H9 (cell line): ENCODE measurements around the gene TK1. TPM values are rescaled to one million over a fixed set of nuclear protein-coding genes. Genes with fewer than 3 reads are reported as not detected.

Source experiments
- DNase-seq: peaks from one replicate; pipeline ENCODE4 v3.0.0-alpha.2; 2017
- H2AFZ ChIP-seq: one replicate; pipeline ENCODE4 v1.6.1; 2013; ENCODE audit warnings: mild to moderate bottlenecking, low read length, control low read depth, moderate library complexity
- H2AK5ac ChIP-seq: 2 replicates; pipeline ENCODE4 v1.6.1; 2013; ENCODE audit warnings: low read length, control low read depth, mixed read lengths; ENCODE audit not compliant: insufficient read length
- H2BK120ac ChIP-seq: one replicate; pipeline ENCODE4 v1.6.1; 2013; ENCODE audit warnings: low read depth, mild to moderate bottlenecking, low read length, control low read depth, inconsistent platforms; ENCODE audit not compliant: poor library complexity, severe bottlenecking
- H2BK12ac ChIP-seq: 2 replicates; pipeline ENCODE4 v1.6.1; 2013; ENCODE audit warnings: low read length, control low read depth, mixed read lengths, low read depth; ENCODE audit not compliant: insufficient read length
- H2BK15ac ChIP-seq: 2 replicates; pipeline ENCODE4 v1.6.1; 2013; ENCODE audit warnings: low read depth, low read length, control low read depth
- H2BK20ac ChIP-seq: one replicate; pipeline ENCODE4 v1.6.1; 2013; ENCODE audit warnings: low read depth, mild to moderate bottlenecking, low read length, control low read depth, inconsistent platforms; ENCODE audit not compliant: poor library complexity, severe bottlenecking
- H2BK5ac ChIP-seq: 2 replicates; pipeline ENCODE4 v1.6.1; 2013; ENCODE audit warnings: low read length, control low read depth, mixed read lengths; ENCODE audit not compliant: insufficient read length
- H3K14ac ChIP-seq: 2 replicates; pipeline ENCODE4 v1.6.1; 2013; ENCODE audit warnings: low read length, control low read depth; ENCODE audit not compliant: insufficient read depth
- H3K18ac ChIP-seq: 2 replicates; pipeline ENCODE4 v1.6.1; 2013; ENCODE audit warnings: low read depth, mild to moderate bottlenecking, mixed read lengths, low read length, control low read depth; ENCODE audit not compliant: insufficient read length
- H3K23ac ChIP-seq: 2 replicates; pipeline ENCODE4 v1.6.1; 2013; ENCODE audit warnings: low read length, control low read depth, mixed read lengths, low read depth; ENCODE audit not compliant: insufficient read length
- H3K23me2 ChIP-seq: 2 replicates; pipeline ENCODE4 v1.6.1; 2013; ENCODE audit warnings: low read depth, mild to moderate bottlenecking, mixed read lengths, low read length, control low read depth; ENCODE audit not compliant: insufficient read length, poor library complexity, severe bottlenecking
- H3K27ac ChIP-seq: 2 replicates; pipeline ENCODE4 v1.5.1; 2013; ENCODE audit warnings: low read length, control low read depth, mixed read lengths, low read depth; ENCODE audit not compliant: insufficient read length
- H3K27me3 ChIP-seq: 2 replicates; pipeline ENCODE4 v1.6.1; 2013; ENCODE audit warnings: low read length, control low read depth, inconsistent platforms; ENCODE audit not compliant: insufficient read depth
- H3K4ac ChIP-seq: 2 replicates; pipeline ENCODE4 v1.6.1; 2013; ENCODE audit warnings: low read depth, mild to moderate bottlenecking, control low read depth, inconsistent platforms, low read length, moderate library complexity
- H3K4me1 ChIP-seq: 2 replicates; pipeline ENCODE4 v1.6.1; 2013; ENCODE audit warnings: low read length, control low read depth, inconsistent platforms; ENCODE audit not compliant: insufficient read depth
- H3K4me2 ChIP-seq: 2 replicates; pipeline ENCODE4 v1.6.1; 2013; ENCODE audit warnings: low read length, control low read depth, mixed read lengths; ENCODE audit not compliant: insufficient read length, insufficient read depth
- H3K56ac ChIP-seq: 2 replicates; pipeline ENCODE4 v1.6.1; 2013; ENCODE audit warnings: low read depth, mild to moderate bottlenecking, mixed read lengths, low read length, control low read depth; ENCODE audit not compliant: insufficient read length
- H3K79me1 ChIP-seq: 2 replicates; pipeline ENCODE4 v1.6.1; 2013; ENCODE audit warnings: low read depth, mild to moderate bottlenecking, moderate library complexity, low read length, control low read depth, inconsistent platforms; ENCODE audit not compliant: insufficient read depth, poor library complexity, severe bottlenecking
- H3K79me2 ChIP-seq: 2 replicates; pipeline ENCODE4 v1.6.1; 2013; ENCODE audit warnings: low read length, control low read depth, inconsistent platforms; ENCODE audit not compliant: insufficient read depth
- H3K9ac ChIP-seq: 2 replicates; pipeline ENCODE4 v1.6.1; 2013; ENCODE audit warnings: low read length, control low read depth, mixed read lengths; ENCODE audit not compliant: insufficient read length; ENCODE audit errors: extremely low read depth
- H3K9me3 ChIP-seq: one replicate; pipeline ENCODE4 v1.6.1; 2013; ENCODE audit warnings: low read depth, low read length, inconsistent platforms; ENCODE audit not compliant: control insufficient read depth
- H3T11ph ChIP-seq: one replicate; pipeline ENCODE4 v1.6.1; 2013; ENCODE audit warnings: mild to moderate bottlenecking, low read length, control low read depth, inconsistent platforms
- H4K20me1 ChIP-seq: one replicate; pipeline ENCODE4 v1.6.1; 2013; ENCODE audit not compliant: control insufficient read depth, insufficient read length, insufficient read depth
- H4K5ac ChIP-seq: 2 replicates; pipeline ENCODE4 v1.6.1; 2013; ENCODE audit warnings: low read depth, mild to moderate bottlenecking, mixed read lengths, low read length, control low read depth; ENCODE audit not compliant: insufficient read length
- H4K8ac ChIP-seq: replicated peaks from 2 replicates; pipeline ENCODE4 v1.6.1; 2013; ENCODE audit warnings: low read length, control low read depth, mixed read lengths, low read depth; ENCODE audit not compliant: insufficient read length
- H4K91ac ChIP-seq: 2 replicates; pipeline ENCODE4 v1.6.1; 2013; ENCODE audit warnings: low read depth, mild to moderate bottlenecking, moderate library complexity, mixed read lengths, low read length, control low read depth; ENCODE audit not compliant: insufficient read length
- H3K27ac Mint-ChIP-seq, 3 experiments: 2 replicates in 2 of 3; 3 replicates in 1 of 3; pipeline ENCODE4 v1.8.0; 2020 to 2021; ENCODE audit warnings: mixed read lengths in 3 of 3, mild to moderate bottlenecking in 1 of 3, moderate library complexity in 1 of 3
- H3K27me3 Mint-ChIP-seq: 2 replicates; pipeline ENCODE4 v1.8.0; 2021; ENCODE audit warnings: low read depth, mild to moderate bottlenecking, moderate library complexity, mixed read lengths
- H3K36me3 Mint-ChIP-seq, 3 experiments: 2 replicates in 2 of 3; 3 replicates in 1 of 3; pipeline ENCODE4 v1.8.0; 2020 to 2021; ENCODE audit warnings: low read depth in 3 of 3, mixed read lengths in 3 of 3; ENCODE audit not compliant: insufficient read depth in 1 of 3
- H3K4me1 Mint-ChIP-seq, 2 experiments: 2 replicates each; pipeline ENCODE4 v1.8.0; 2020; ENCODE audit warnings: mixed read lengths in 2 of 2
- H3K4me3 Mint-ChIP-seq, 2 experiments: 2 replicates in 1 of 2; 3 replicates in 1 of 2; pipeline ENCODE4 v1.8.0; 2020 to 2021; ENCODE audit warnings: mild to moderate bottlenecking in 2 of 2, mixed read lengths in 2 of 2, moderate library complexity in 1 of 2
- H3K9me3 Mint-ChIP-seq, 2 experiments: 2 replicates in 1 of 2; 3 replicates in 1 of 2; pipeline ENCODE4 v1.8.0; 2020; ENCODE audit warnings: mild to moderate bottlenecking in 2 of 2, mixed read lengths in 2 of 2, moderate library complexity in 1 of 2
- WGBS: extraction: QIAGEN DNeasy Blood & Tissue Kit; methylation state at CpG from one replicate; pipeline ENCODE4 v1.1.7; 2013; ENCODE audit warnings: missing lambda C conversion rate, low lambda C conversion rate, mixed read lengths; ENCODE audit not compliant: insufficient read length; ENCODE audit errors: extremely low coverage; 5-methylcytosine and 5-hydroxymethylcytosine counted together
- total RNA-seq: library from RNA; stranded (reverse); gene quantifications from 2 replicates; pipeline ENCODE4 v1.2.1, GENCODE V29; 2021
- TF ChIP-seq, protein P1 (sequence below): fragments of 200-600 bp; sonication (generic); conservative IDR thresholded peaks from 3 replicates; pipeline ENCODE4 v1.8.0; 2021; ENCODE audit warnings: antibody characterized with exemption, mild to moderate bottlenecking

The TK1 gene
- total RNA-seq, 1 experiment from 2014 or later = 95.8 TPM

DNA sequence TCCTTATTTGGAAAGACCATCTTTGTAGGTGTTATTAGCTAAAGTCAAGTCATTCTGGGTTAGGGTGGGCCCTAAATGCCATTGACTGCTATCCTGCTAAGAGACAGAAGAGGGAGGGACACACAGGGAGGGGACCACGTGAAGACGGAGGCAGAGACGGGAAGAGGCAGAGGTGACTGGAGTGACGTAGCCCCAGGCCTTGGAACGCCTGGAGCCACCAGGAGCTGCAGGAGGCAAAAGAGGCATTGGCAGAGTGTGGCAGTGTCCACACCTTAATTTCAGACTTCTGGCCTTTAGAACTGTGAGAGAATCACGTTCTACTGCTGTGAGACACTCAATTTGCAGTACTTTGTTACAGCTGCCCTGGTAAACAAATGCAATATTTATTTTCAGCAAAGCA is 13.6 kb upstream of the TK1 start:
- Histone ChIP-seq H3K56ac (no peak overlapping the region), H3K27me3 (no peaks in the 10 kb centered on the region)
- TF ChIP-seq, protein P1, sequence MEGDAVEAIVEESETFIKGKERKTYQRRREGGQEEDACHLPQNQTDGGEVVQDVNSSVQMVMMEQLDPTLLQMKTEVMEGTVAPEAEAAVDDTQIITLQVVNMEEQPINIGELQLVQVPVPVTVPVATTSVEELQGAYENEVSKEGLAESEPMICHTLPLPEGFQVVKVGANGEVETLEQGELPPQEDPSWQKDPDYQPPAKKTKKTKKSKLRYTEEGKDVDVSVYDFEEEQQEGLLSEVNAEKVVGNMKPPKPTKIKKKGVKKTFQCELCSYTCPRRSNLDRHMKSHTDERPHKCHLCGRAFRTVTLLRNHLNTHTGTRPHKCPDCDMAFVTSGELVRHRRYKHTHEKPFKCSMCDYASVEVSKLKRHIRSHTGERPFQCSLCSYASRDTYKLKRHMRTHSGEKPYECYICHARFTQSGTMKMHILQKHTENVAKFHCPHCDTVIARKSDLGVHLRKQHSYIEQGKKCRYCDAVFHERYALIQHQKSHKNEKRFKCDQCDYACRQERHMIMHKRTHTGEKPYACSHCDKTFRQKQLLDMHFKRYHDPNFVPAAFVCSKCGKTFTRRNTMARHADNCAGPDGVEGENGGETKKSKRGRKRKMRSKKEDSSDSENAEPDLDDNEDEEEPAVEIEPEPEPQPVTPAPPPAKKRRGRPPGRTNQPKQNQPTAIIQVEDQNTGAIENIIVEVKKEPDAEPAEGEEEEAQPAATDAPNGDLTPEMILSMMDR = no peak

More for the DNA sequence above, 13.6 kb upstream of the TK1 start:
- Histone ChIP-seq H3K14ac (no peak overlapping the region), H3K4ac (no peak overlapping the region), H4K20me1 (no peaks in the 10 kb centered on the region), H3K4me1 (peaks cover 10% of the 10 kb centered on the region; the same call in 1 of the 2 replicates), H2AK5ac (no peak overlapping the region), H3K23ac (no peak overlapping the region), H4K8ac (no peak overlapping the region), H3K27ac (no peak overlapping the region), H2BK15ac (no peak overlapping the region), H3K4me2 (no peak overlapping the region), H2AFZ (no peak overlapping the region), H2BK120ac (no peak overlapping the region), H3T11ph (no peak overlapping the region), H3K9me3 (no peaks in the 10 kb centered on the region), H2BK12ac (no peak overlapping the region), H3K23me2 (no peaks in the 10 kb centered on the region), H2BK5ac (no peak overlapping the region), H3K9ac (no peak overlapping the region), H4K5ac (no peak overlapping the region), H2BK20ac (no peak overlapping the region), H4K91ac (no peak overlapping the region), H3K79me1 (no peaks in the 10 kb centered on the region), H3K79me2 (no peaks in the 10 kb centered on the region; the same call in 1 of the 2 replicates), H3K18ac (no peak overlapping the region)
- no CpG with 5 or more reads among the region's 6 CpGs for WGBS
- peaks cover 24 to 25% of the 10 kb centered on the region in 2 experiments for H3K4me1 Mint-ChIP-seq
- H3K27me3 Mint-ChIP-seq = no peaks in the 10 kb centered on the region
- H3K4me3 Mint-ChIP-seq = no peak overlapping the region
- no peak for DNase-seq
- H3K27ac Mint-ChIP-seq = 0 out of 7 replicates have a peak overlapping the region, but pooled peaks of 1 of the 3 experiments have one; percentile 59
- H3K36me3 Mint-ChIP-seq = peaks cover 21 to 61% (median 52%) of the 10 kb centered on the region in 3 experiments; a peak in 6 of 7 replicates
- no peaks in the 10 kb centered on the region for H3K9me3 Mint-ChIP-seq
